ENCODE data around the gene KCND3.

Gene KCND3

DNA sequence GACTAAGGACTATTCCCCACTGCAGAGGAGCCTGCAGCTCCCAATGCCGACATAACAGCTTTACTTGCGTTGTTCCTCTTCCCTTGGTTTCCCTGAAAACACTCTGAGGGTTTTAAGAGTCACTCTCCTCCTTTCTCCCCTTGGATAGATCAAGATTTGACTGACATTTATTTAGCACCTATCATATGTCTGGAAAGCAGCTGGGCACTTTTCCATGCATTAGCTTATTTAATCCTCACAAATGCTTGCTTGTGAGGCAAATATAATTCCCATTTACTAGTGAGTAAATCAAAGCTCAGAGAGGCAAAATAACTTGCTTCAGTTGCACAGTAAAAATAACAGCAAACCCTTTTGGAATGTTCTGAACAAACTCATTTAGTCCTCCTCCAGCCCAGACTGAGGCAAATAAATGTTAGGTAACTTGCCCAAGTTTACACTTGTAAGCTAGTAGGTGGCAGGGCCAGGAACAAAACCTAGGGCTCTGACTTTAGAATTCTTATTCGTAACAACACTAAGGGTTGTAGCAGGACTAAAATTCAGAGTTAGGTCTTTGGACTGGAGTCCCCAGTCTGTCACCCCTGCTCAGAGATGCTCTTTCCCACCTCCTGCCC, 81.4 kb downstream of the KCND3 start:
- H2AFZ ChIP-seq (ENCODE audit: low read length): no peak overlapping the region
- H3K27ac ChIP-seq (ENCODE audit: low read depth, low read length, poor library complexity, severe bottlenecking): no peak overlapping the region
- no peaks in the 10 kb centered on the region for H3K36me3 ChIP-seq (ENCODE audit: insufficient read depth, low read length)
- no peaks in the 10 kb centered on the region for H3K9me3 ChIP-seq (ENCODE audit: low read length)
- no peak overlapping the region for H3K4me2 ChIP-seq (ENCODE audit: low read length)
- H3F3A ChIP-seq (ENCODE audit: insufficient read depth, low read length): no peaks in the 10 kb centered on the region
- H3K4me1 ChIP-seq (ENCODE audit: insufficient read depth, low read length, severe bottlenecking): no peaks in the 10 kb centered on the region
- no peaks in the 10 kb centered on the region for H3K27me3 ChIP-seq (ENCODE audit: insufficient read depth, low read length)
- no peaks in the 10 kb centered on the region for H3K9me2 ChIP-seq (ENCODE audit: low read depth, low read length)
- TF ChIP-seq EZH2 (IDR thresholded peaks at IDR 0.05; ENCODE audit: borderline replicate concordance, low read length): no peak
- TF ChIP-seq, protein P1, sequence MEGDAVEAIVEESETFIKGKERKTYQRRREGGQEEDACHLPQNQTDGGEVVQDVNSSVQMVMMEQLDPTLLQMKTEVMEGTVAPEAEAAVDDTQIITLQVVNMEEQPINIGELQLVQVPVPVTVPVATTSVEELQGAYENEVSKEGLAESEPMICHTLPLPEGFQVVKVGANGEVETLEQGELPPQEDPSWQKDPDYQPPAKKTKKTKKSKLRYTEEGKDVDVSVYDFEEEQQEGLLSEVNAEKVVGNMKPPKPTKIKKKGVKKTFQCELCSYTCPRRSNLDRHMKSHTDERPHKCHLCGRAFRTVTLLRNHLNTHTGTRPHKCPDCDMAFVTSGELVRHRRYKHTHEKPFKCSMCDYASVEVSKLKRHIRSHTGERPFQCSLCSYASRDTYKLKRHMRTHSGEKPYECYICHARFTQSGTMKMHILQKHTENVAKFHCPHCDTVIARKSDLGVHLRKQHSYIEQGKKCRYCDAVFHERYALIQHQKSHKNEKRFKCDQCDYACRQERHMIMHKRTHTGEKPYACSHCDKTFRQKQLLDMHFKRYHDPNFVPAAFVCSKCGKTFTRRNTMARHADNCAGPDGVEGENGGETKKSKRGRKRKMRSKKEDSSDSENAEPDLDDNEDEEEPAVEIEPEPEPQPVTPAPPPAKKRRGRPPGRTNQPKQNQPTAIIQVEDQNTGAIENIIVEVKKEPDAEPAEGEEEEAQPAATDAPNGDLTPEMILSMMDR (IDR thresholded peaks at IDR 0.05; ENCODE audit: low read length): no peak
- H4K20me1 ChIP-seq (ENCODE audit: insufficient read depth, low read length): no peaks in the 10 kb centered on the region
- H3K9ac ChIP-seq (ENCODE audit: low read length): no peak overlapping the region
- H3K4me3 ChIP-seq (ENCODE audit: low read depth, low read length, poor library complexity, severe bottlenecking): no peak overlapping the region
- H3K79me2 ChIP-seq (ENCODE audit: insufficient read depth, low read length): no peaks in the 10 kb centered on the region

DNA sequence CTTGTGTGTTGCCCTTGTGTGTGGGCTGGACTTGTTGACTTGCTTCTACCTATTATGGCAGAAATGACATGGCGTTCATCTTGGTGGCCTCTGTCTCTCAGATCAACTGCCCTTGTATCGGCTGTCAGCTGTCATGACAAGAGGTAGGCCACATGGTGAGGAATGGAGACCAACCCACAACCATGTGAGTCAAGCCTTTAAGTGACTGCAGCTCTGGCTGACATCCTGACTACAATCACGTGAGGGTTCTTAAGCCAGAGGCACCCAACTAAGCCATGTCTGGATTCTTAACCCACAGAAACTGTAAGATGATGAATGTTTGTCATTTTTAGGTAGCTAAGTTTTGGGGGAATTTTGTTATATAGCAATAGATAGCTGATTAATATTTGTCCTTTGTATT, 82.1 kb downstream of the KCND3 start:
- no peaks in the 10 kb centered on the region for H3K36me3 ChIP-seq (ENCODE audit: insufficient read depth, low read length)
- H2AFZ ChIP-seq (ENCODE audit: low read length): no peak overlapping the region
- H3K4me1 ChIP-seq (ENCODE audit: insufficient read depth, low read length, severe bottlenecking): no peaks in the 10 kb centered on the region
- no peak overlapping the region for H3K4me3 ChIP-seq (ENCODE audit: low read depth, low read length, poor library complexity, severe bottlenecking)
- H3K27ac ChIP-seq (ENCODE audit: low read depth, low read length, poor library complexity, severe bottlenecking): no peak overlapping the region
- no peaks in the 10 kb centered on the region for H4K20me1 ChIP-seq (ENCODE audit: insufficient read depth, low read length)
- no peaks in the 10 kb centered on the region; the same call in 1 of the 2 replicates for H3K27me3 ChIP-seq (ENCODE audit: insufficient read depth, low read length)
- no peaks in the 10 kb centered on the region for H3K79me2 ChIP-seq (ENCODE audit: insufficient read depth, low read length)
- no peaks in the 10 kb centered on the region for H3F3A ChIP-seq (ENCODE audit: insufficient read depth, low read length)
- no peaks in the 10 kb centered on the region for H3K9me3 ChIP-seq (ENCODE audit: low read length)
- TF ChIP-seq, protein P1 (IDR thresholded peaks at IDR 0.05; ENCODE audit: low read length): no peak
- TF ChIP-seq EZH2 (IDR thresholded peaks at IDR 0.05; ENCODE audit: borderline replicate concordance, low read length): no peak
- no peaks in the 10 kb centered on the region for H3K9me2 ChIP-seq (ENCODE audit: low read depth, low read length)
- no peak overlapping the region for H3K9ac ChIP-seq (ENCODE audit: low read length)
- H3K4me2 ChIP-seq (ENCODE audit: low read length): no peak overlapping the region

DNA sequence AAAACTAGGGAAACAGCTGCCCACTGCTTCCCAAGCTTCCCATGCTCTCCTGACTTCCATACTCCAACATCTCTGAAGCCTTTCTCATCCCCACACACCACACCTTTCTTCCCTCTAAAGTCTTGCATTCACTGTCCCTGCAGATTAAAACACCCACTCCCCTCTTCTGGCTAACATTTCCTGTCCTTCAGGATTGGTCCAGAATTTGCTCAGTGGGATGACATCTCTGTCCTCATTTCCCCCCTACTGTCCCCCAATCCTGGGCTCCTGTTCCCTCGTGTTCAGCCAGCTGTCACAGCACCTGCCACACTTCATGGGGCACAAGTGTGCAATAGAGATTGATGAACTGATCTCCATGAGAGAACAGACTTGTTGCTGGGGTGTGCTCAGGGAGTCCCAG, 82.7 kb downstream of the KCND3 start:
- Histone ChIP-seq H3K27ac (ENCODE audit: low read depth, low read length, poor library complexity, severe bottlenecking) (no peak overlapping the region), H3K4me3 (ENCODE audit: low read depth, low read length, poor library complexity, severe bottlenecking) (no peak overlapping the region), H4K20me1 (ENCODE audit: insufficient read depth, low read length) (no peaks in the 10 kb centered on the region), H3K9me2 (ENCODE audit: low read depth, low read length) (no peaks in the 10 kb centered on the region), H3K27me3 (ENCODE audit: insufficient read depth, low read length) (no peaks in the 10 kb centered on the region; the same call in 1 of the 2 replicates), H3K36me3 (ENCODE audit: insufficient read depth, low read length) (no peaks in the 10 kb centered on the region), H3K4me2 (ENCODE audit: low read length) (no peak overlapping the region), H3K9ac (ENCODE audit: low read length) (no peak overlapping the region), H2AFZ (ENCODE audit: low read length) (no peak overlapping the region), H3K4me1 (ENCODE audit: insufficient read depth, low read length, severe bottlenecking) (no peaks in the 10 kb centered on the region), H3F3A (ENCODE audit: insufficient read depth, low read length) (no peaks in the 10 kb centered on the region), H3K9me3 (ENCODE audit: low read length) (no peaks in the 10 kb centered on the region), H3K79me2 (ENCODE audit: insufficient read depth, low read length) (no peaks in the 10 kb centered on the region)
- TF ChIP-seq EZH2 (IDR thresholded peaks at IDR 0.05; ENCODE audit: borderline replicate concordance, low read length): no peak
- TF ChIP-seq, protein P1 (IDR thresholded peaks at IDR 0.05; ENCODE audit: low read length): no peak
